ENCODE results near the gene BTBD16. TPM values are rescaled to one million over a fixed set of nuclear protein-coding genes. Genes with fewer than 3 reads are reported as not detected.

BTBD16 gene
- total and polyA plus RNA-seq, 4 donors, result 0.42 to 2.8 (median 1.8) TPM

DNA sequence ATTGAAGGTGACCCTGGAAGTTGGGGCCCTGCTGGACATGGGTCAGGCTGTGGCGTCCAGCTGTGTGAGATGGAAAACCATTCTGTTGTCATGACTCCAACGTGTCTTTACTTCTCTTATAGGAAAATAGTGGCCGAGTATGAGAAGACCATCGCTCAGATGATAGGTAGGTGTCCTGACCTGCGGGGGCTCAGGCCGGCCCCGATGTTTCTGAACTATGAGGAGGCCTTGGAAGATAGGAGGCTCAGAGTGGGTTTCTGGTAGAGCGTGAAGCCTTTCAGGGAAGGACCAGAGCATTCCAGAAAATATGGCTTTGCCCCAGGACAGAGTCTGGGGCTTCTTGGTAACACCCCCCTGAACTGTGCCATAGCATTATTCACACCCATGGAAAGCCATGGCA is 29.3 kb upstream of the BTBD16 start:
- WGBS, result 95% methylated on average over 8 of the region's 8 CpGs
- Histone ChIP-seq H3K4me3 (ENCODE audit: low read depth in 1 of 3, low read length in 3 of 3) (no peak overlapping the region), H3K27ac (ENCODE audit: low read depth in 1 of 2, low read length in 2 of 2) (no peak overlapping the region), H3K36me3 (ENCODE audit: control insufficient read depth in 4 of 4, insufficient read depth in 3 of 4, low read depth in 1 of 4, low read length in 3 of 4) (peaks cover 0 to 28% (median 12%) of the 10 kb centered on the region in 4 donors), H3K9ac (ENCODE audit: low read depth in 1 of 2, low read length in 2 of 2) (peak overlapping the region in 1 of 2 donors; percentile 2), H3K9me3 (ENCODE audit: control insufficient read depth in 4 of 4, low read length in 3 of 4) (no peaks in the 10 kb centered on the region), H3K4me1 (ENCODE audit: control insufficient read depth in 4 of 4, insufficient read depth in 4 of 4, low read length in 3 of 4) (no peaks in the 10 kb centered on the region), H3K27me3 (ENCODE audit: control insufficient read depth in 4 of 4, insufficient read depth in 4 of 4, low read length in 3 of 4) (no peaks in the 10 kb centered on the region)
- DNase-seq (ENCODE audit: low spot score), result no peak
- TF ChIP-seq JUND (IDR thresholded peaks at IDR 0.05), result no peak
- TF ChIP-seq TAF1 (conservative IDR thresholded peaks at IDR 0.05), result no peak
- TF ChIP-seq RXRA (IDR thresholded peaks at IDR 0.05), result no peak
- no peak for TF ChIP-seq RAD21 (IDR thresholded peaks at IDR 0.05)
- TF ChIP-seq FOXA2 (IDR thresholded peaks at IDR 0.05), result no peak
- TF ChIP-seq EGR1 (IDR thresholded peaks at IDR 0.05; ENCODE audit: low read depth in 2 of 2), result no peak
- TF ChIP-seq, protein P1, sequence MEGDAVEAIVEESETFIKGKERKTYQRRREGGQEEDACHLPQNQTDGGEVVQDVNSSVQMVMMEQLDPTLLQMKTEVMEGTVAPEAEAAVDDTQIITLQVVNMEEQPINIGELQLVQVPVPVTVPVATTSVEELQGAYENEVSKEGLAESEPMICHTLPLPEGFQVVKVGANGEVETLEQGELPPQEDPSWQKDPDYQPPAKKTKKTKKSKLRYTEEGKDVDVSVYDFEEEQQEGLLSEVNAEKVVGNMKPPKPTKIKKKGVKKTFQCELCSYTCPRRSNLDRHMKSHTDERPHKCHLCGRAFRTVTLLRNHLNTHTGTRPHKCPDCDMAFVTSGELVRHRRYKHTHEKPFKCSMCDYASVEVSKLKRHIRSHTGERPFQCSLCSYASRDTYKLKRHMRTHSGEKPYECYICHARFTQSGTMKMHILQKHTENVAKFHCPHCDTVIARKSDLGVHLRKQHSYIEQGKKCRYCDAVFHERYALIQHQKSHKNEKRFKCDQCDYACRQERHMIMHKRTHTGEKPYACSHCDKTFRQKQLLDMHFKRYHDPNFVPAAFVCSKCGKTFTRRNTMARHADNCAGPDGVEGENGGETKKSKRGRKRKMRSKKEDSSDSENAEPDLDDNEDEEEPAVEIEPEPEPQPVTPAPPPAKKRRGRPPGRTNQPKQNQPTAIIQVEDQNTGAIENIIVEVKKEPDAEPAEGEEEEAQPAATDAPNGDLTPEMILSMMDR (IDR thresholded peaks at IDR 0.05; ENCODE audit: low read depth, low read length, missing input control), result no peak
- TF ChIP-seq, protein P2, sequence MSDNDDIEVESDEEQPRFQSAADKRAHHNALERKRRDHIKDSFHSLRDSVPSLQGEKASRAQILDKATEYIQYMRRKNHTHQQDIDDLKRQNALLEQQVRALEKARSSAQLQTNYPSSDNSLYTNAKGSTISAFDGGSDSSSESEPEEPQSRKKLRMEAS (IDR thresholded peaks at IDR 0.05), result no peak
- no peak for TF ChIP-seq NR2F2 (IDR thresholded peaks at IDR 0.05)

- 93% methylated on average over 2 of the region's 2 CpGs for WGBS
- no peak overlapping the region for H3K9ac ChIP-seq (ENCODE audit: low read depth in 1 of 2, low read length in 2 of 2)
- DNase-seq (ENCODE audit: low spot score), result no peak
- no peaks in the 10 kb centered on the region for H3K9me3 ChIP-seq (ENCODE audit: control insufficient read depth in 4 of 4, low read length in 3 of 4)
- TF ChIP-seq RAD21 (IDR thresholded peaks at IDR 0.05) (no peak), SP1 (IDR thresholded peaks at IDR 0.05) (no peak), RXRA (IDR thresholded peaks at IDR 0.05) (no peak), REST (IDR thresholded peaks at IDR 0.05) (no peak), YY1 (IDR thresholded peaks at IDR 0.05) (no peak), JUND (IDR thresholded peaks at IDR 0.05) (no peak)
- TF ChIP-seq, protein P1 (IDR thresholded peaks at IDR 0.05; ENCODE audit: low read depth, low read length, missing input control), result no peak
- TF ChIP-seq, protein P2 (IDR thresholded peaks at IDR 0.05), result no peak
- peaks cover 0 to 19% (median 7%) of the 10 kb centered on the region in 4 donors for H3K36me3 ChIP-seq (ENCODE audit: control insufficient read depth in 4 of 4, insufficient read depth in 3 of 4, low read depth in 1 of 4, low read length in 3 of 4)
- no peaks in the 10 kb centered on the region for H3K4me1 ChIP-seq (ENCODE audit: control insufficient read depth in 4 of 4, insufficient read depth in 4 of 4, low read length in 3 of 4)
- no peak overlapping the region for H3K4me3 ChIP-seq (ENCODE audit: low read depth in 1 of 3, low read length in 3 of 3)
- no peak overlapping the region for H3K27ac ChIP-seq (ENCODE audit: low read depth in 1 of 2, low read length in 2 of 2)
- no peaks in the 10 kb centered on the region for H3K27me3 ChIP-seq (ENCODE audit: control insufficient read depth in 4 of 4, insufficient read depth in 4 of 4, low read length in 3 of 4)
Observed at GRCh38 chr10:122243550-122243949, 27.5 kb upstream of the BTBD16 start.
